Measurements from ENCODE around the gene NEK1. TPM values are rescaled to one million over a fixed set of nuclear protein-coding genes. Genes with fewer than 3 reads are reported as not detected.

The NEK1 gene
- total and polyA plus RNA-seq, 3 donors from 2014 or later = 10.3 to 27.9 (median 25.5) TPM

GRCh38 chr4:169407217-169407845 is 205.1 kb downstream of the NEK1 start:
- intact Hi-C loops (cut with DNase I; ENCODE audit: low total_unique reads) = no loop called here
- Histone ChIP-seq H3K36me3 (ENCODE audit: low read depth, missing control alignments) (no peaks in the 10 kb centered on the region), H3K27me3 (no peaks in the 10 kb centered on the region), H3K4me1 (no peaks in the 10 kb centered on the region), H3K9me3 (no peaks in the 10 kb centered on the region), H3K27ac (no peak overlapping the region), H3K4me3 (no peak overlapping the region)
- no peak for DNase-seq
- no peak for TF ChIP-seq POLR2A (IDR thresholded peaks at IDR 0.05)
- TF ChIP-seq CTCF (IDR thresholded peaks at IDR 0.05) = no peak
- 57 to 71% methylated on average over 1 of the region's 1 CpG for WGBS, 2 donors

GRCh38 chr4:169404960-169405359 is 207.4 kb downstream of the NEK1 start:
- WGBS, 2 donors = 69 to 78% methylated on average over 1 of the region's 1 CpG
- Histone ChIP-seq H3K4me1 (no peaks in the 10 kb centered on the region), H3K27me3 (no peaks in the 10 kb centered on the region), H3K9me3 (no peaks in the 10 kb centered on the region), H3K36me3 (ENCODE audit: low read depth, missing control alignments) (no peaks in the 10 kb centered on the region), H3K4me3 (no peak overlapping the region), H3K27ac (no peak overlapping the region)
- TF ChIP-seq CTCF (IDR thresholded peaks at IDR 0.05) = no peak
- no peak for TF ChIP-seq POLR2A (IDR thresholded peaks at IDR 0.05)
- intact Hi-C loops (cut with DNase I; ENCODE audit: low total_unique reads) = no loop called here
- no peak for DNase-seq

- no peak for TF ChIP-seq POLR2A (IDR thresholded peaks at IDR 0.05)
- no peak for TF ChIP-seq CTCF (IDR thresholded peaks at IDR 0.05)
- Histone ChIP-seq H3K4me3 (no peak overlapping the region), H3K4me1 (no peaks in the 10 kb centered on the region), H3K27me3 (no peaks in the 10 kb centered on the region), H3K9me3 (no peaks in the 10 kb centered on the region), H3K27ac (no peak overlapping the region), H3K36me3 (ENCODE audit: low read depth, missing control alignments) (no peaks in the 10 kb centered on the region)
- 61 to 64% methylated on average over 3 of the region's 3 CpGs for WGBS, 2 donors
- DNase-seq = no peak
- intact Hi-C loops (cut with DNase I; ENCODE audit: low total_unique reads) = no loop called here
Observed at GRCh38 chr4:169400832-169401231, 211.6 kb downstream of the NEK1 start.

- Histone ChIP-seq H3K27me3 (no peaks in the 10 kb centered on the region), H3K27ac (no peak overlapping the region), H3K4me3 (no peak overlapping the region), H3K9me3 (no peaks in the 10 kb centered on the region), H3K4me1 (no peaks in the 10 kb centered on the region), H3K36me3 (ENCODE audit: low read depth, missing control alignments) (no peaks in the 10 kb centered on the region)
- 87 to 93% methylated on average over 1 of the region's 1 CpG for WGBS, 2 donors
- intact Hi-C loops (cut with DNase I; ENCODE audit: low total_unique reads) = no loop called here
- DNase-seq = no peak
- TF ChIP-seq CTCF (IDR thresholded peaks at IDR 0.05) = no peak
- no peak for TF ChIP-seq POLR2A (IDR thresholded peaks at IDR 0.05)
Observed at GRCh38 chr4:169399976-169400767, 212.2 kb downstream of the NEK1 start.

Measured in testis (tissue), 3 donors.